ENCODE data around the gene BRIP1.
A peak's percentile ranks its signal among the peaks of the same experiment; 100 is the strongest.

BRIP1 gene

DNA sequence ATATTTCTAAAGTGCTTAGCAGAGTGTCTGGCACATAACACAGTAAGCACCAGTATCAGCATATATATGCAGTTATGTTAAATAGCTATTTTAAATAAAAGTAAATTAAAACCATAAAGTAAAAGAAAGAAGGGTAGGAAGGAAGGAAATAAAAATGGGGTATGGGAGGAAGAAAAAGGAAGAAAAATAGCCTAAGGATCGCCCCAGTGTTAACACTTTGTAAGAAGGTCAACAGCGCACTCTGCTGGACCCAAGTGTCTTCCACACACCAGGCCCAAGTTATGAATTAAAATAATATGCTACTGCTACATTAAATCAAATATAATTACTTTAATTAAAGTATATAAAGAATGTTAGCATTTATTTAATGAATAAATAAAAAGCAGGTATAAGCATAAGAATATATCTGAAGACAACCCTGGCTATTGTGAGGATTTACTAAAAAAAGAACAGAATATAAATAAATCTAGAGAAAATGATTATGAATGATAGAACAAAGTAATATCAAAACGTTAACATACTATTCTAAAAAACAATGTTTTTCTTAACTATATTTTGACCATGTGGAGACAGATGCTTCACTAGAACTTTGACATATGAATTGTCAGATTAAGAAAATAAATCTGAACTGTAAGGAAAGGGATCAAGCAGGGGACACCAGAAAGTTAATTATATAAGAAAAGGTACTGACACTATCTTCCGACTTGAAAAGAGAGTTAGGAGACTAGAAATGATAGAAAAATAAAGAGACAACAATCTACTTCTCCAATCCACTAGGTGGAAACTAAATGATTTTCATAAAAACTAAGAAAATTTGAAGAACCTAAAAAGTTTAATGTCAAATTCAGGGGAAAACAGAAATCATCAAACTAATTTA is 25.9 kb downstream of the BRIP1 start:
- DNase-seq (ENCODE audit: low read depth) = peak; percentile 72
- TF ChIP-seq, protein P1, sequence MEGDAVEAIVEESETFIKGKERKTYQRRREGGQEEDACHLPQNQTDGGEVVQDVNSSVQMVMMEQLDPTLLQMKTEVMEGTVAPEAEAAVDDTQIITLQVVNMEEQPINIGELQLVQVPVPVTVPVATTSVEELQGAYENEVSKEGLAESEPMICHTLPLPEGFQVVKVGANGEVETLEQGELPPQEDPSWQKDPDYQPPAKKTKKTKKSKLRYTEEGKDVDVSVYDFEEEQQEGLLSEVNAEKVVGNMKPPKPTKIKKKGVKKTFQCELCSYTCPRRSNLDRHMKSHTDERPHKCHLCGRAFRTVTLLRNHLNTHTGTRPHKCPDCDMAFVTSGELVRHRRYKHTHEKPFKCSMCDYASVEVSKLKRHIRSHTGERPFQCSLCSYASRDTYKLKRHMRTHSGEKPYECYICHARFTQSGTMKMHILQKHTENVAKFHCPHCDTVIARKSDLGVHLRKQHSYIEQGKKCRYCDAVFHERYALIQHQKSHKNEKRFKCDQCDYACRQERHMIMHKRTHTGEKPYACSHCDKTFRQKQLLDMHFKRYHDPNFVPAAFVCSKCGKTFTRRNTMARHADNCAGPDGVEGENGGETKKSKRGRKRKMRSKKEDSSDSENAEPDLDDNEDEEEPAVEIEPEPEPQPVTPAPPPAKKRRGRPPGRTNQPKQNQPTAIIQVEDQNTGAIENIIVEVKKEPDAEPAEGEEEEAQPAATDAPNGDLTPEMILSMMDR (IDR thresholded peaks at IDR 0.05; ENCODE audit: low read depth, low read length) = peak; percentile 67
- TF ChIP-seq, protein P2, sequence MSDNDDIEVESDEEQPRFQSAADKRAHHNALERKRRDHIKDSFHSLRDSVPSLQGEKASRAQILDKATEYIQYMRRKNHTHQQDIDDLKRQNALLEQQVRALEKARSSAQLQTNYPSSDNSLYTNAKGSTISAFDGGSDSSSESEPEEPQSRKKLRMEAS (IDR thresholded peaks at IDR 0.05; ENCODE audit: low read depth, low read length) = no peak
- TF ChIP-seq MYC (IDR thresholded peaks at IDR 0.05; ENCODE audit: low read depth, low read length) = no peak
- TF ChIP-seq POLR2A (IDR thresholded peaks at IDR 0.05; ENCODE audit: extremely low read depth, insufficient read length) = no peak
- H3K4me3 ChIP-seq (ENCODE audit: low read depth, low read length) = no peak overlapping the region

DNA sequence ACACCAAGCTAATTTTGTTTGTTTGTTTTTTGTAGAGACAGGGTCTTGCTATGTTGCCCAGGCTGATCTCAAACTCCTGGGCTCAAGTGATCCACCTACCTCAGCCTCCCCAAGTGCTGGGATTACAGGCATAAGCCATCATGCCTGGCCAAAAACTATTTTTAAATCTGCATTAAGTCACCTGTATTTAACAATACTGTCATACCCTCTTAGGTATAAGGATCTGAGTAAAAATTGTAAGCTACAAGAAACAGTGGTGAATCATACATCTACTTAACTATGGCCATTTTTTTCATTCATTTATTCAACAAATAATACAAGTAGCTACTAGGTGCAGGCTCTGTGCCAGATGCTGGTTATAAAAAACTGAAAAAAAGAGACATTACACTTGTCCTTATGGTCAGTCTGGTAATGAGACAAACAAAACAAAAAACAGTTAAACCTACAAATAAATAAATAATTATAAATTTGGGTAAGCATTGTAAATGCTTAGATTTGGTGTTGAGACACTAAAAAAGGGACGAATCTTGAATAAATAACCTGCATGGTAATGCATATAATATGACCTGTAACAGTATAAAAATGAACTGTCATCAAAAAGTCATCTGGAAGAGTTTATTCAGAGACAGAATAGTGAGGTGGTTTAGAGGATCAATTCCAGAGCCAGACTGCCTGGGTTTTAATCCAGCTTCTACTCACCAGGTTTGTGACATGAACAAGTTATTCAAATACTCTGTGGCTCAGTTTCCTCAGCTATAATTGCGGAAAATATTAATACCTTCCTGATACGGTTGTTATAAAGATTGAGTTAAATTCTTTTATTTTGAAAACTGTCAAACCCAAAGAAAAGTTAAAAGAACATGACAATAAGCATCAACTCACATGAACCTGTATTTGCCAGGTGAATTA is 26.8 kb downstream of the BRIP1 start:
- DNase-seq (ENCODE audit: low read depth) = no peak
- no peak for TF ChIP-seq POLR2A (IDR thresholded peaks at IDR 0.05; ENCODE audit: extremely low read depth, insufficient read length)
- TF ChIP-seq, protein P1 (IDR thresholded peaks at IDR 0.05; ENCODE audit: low read depth, low read length) = no peak
- no peak for TF ChIP-seq MYC (IDR thresholded peaks at IDR 0.05; ENCODE audit: low read depth, low read length)
- TF ChIP-seq, protein P2 (IDR thresholded peaks at IDR 0.05; ENCODE audit: low read depth, low read length) = no peak
- H3K4me3 ChIP-seq (ENCODE audit: low read depth, low read length) = no peak overlapping the region

DNA sequence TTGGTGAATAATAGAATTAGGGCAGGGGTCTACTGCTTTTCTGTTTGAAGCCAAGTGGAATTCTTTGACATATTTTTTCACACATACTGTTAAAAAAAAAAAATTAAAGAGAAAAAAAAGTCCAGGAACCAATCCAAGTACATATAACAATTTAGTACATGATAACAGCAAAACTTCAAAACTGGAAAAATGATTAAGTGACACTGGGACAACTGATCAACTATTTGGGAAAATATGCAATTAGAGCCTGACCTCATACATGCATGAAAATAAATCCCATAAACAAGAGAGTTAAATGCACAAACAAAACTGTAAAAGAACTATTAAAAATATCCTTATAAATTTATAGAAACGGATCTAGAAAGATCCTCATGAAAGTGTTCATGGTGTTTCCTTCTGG is 27.7 kb downstream of the BRIP1 start:
- TF ChIP-seq MYC (IDR thresholded peaks at IDR 0.05; ENCODE audit: low read depth, low read length) (no peak), POLR2A (IDR thresholded peaks at IDR 0.05; ENCODE audit: extremely low read depth, insufficient read length) (no peak)
- TF ChIP-seq, protein P2 (IDR thresholded peaks at IDR 0.05; ENCODE audit: low read depth, low read length) = no peak
- TF ChIP-seq, protein P1 (IDR thresholded peaks at IDR 0.05; ENCODE audit: low read depth, low read length) = no peak
- DNase-seq (ENCODE audit: low read depth) = no peak
- H3K4me3 ChIP-seq (ENCODE audit: low read depth, low read length) = no peak overlapping the region

DNA sequence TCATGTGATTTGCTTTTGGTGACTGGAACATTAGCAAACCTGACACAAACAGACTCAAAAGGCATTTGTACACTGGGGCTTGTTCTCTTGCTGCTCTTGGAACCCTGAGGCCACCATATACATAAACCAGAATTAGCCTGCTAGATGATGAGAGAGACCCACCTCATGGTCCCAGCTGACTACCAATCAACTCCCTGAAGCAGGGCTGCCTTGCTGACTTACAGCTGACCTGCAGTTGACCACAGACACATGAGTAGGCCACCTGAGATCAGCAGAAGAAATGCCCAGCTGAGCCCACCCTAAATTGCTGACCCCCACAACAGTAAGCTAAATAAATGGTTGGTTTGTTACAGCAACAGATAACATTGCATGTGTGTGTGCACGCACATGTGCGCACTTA is 28.7 kb downstream of the BRIP1 start:
- H3K4me3 ChIP-seq (ENCODE audit: low read depth, low read length) = no peak overlapping the region
- no peak for DNase-seq (ENCODE audit: low read depth)
- TF ChIP-seq POLR2A (IDR thresholded peaks at IDR 0.05; ENCODE audit: extremely low read depth, insufficient read length) (no peak), MYC (IDR thresholded peaks at IDR 0.05; ENCODE audit: low read depth, low read length) (no peak)
- TF ChIP-seq, protein P2 (IDR thresholded peaks at IDR 0.05; ENCODE audit: low read depth, low read length) = no peak
- TF ChIP-seq, protein P1 (IDR thresholded peaks at IDR 0.05; ENCODE audit: low read depth, low read length) = no peak

DNA sequence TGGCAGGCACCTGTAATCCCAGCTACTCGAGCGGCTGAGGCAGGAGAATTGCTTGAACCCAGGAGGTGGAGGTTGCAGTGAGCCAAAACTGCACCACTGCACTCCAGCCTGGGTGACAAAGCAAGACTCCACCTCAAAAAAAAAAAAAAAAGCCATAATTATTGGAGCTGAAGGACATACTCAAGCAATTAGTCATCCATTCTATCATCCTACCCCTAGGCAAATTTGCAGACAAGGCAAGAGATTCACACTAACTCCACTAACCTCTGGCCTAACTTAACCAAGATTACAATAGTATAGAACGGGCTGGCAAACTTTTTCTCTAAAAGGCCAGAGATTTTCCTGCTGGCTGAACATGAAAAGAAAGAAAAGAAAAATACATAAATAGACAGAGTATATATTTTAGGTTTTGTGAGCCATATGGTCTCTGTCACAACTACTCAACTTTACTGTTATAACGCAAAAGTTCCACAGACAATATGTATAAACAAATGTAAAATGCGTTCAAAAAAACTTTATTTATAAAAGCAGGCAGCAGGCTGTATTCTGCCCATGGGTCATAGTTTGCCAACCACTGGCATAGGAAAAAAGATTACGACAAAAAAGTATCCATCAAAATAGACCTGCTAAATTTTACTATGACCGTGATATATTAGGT is 29.7 kb downstream of the BRIP1 start:
- no peak overlapping the region for H3K4me3 ChIP-seq (ENCODE audit: low read depth, low read length)
- DNase-seq (ENCODE audit: low read depth) = no peak
- TF ChIP-seq MYC (IDR thresholded peaks at IDR 0.05; ENCODE audit: low read depth, low read length) (no peak), POLR2A (IDR thresholded peaks at IDR 0.05; ENCODE audit: extremely low read depth, insufficient read length) (no peak)
- TF ChIP-seq, protein P1 (IDR thresholded peaks at IDR 0.05; ENCODE audit: low read depth, low read length) = no peak
- TF ChIP-seq, protein P2 (IDR thresholded peaks at IDR 0.05; ENCODE audit: low read depth, low read length) = no peak

Measured in NB4 (cell line).